Motor neuron (in vitro differentiated cells): ENCODE results near the gene FAAP100. TPM values are rescaled to one million over a fixed set of nuclear protein-coding genes. Genes with fewer than 3 reads are reported as not detected.
A peak's percentile ranks its signal among the peaks of the same experiment; 100 is the strongest.

ENCODE experiments used
- ATAC-seq, 8 experiments: fragments of 200-7000 bp; cut with Tn5 transposase; replicated peaks in 6 of 8; 2 replicates each; pipeline ENCODE4 v1.8.0; 2021; ENCODE audit warnings: mild to moderate bottlenecking in 8 of 8, moderate library complexity in 8 of 8
- H3K27ac ChIP-seq, 2 donors: fragments of 250-450 bp; sonication (Bioruptor Pico); 2 replicates each; pipeline ENCODE4 v1.9.0; 2021; ENCODE audit warnings: antibody characterized with exemption in 2 of 2, mild to moderate bottlenecking in 2 of 2, moderate library complexity in 1 of 2
- H3K4me1 ChIP-seq, 2 donors: fragments of 250-450 bp; sonication (Bioruptor Pico); replicated peaks in 1 of 2; 2 replicates each; pipeline ENCODE4 v1.6.1; 2021; ENCODE audit warnings: antibody characterized with exemption in 2 of 2, mild to moderate bottlenecking in 2 of 2, moderate library complexity in 1 of 2
- H3K4me3 ChIP-seq, 5 donors: fragments of 250-450 bp; sonication (Bioruptor Pico); 2 replicates each; pipeline ENCODE4 v1.9.0; 2021; ENCODE audit warnings: antibody characterized with exemption in 5 of 5, mild to moderate bottlenecking in 5 of 5, moderate library complexity in 4 of 5
- WGBS, 10 experiments: fragments of 450-650 bp; shearing (Covaris generic); methylation state at CpG; one replicate each; pipeline ENCODE4 v1.0.0; 2022; 5-methylcytosine and 5-hydroxymethylcytosine counted together
- in situ Hi-C, 9 experiments: fragments of 400-800 bp; cut with MboI; loops; one replicate each; pipeline ENCODE4 v1.15.0; 2021; ENCODE audit warnings: low sequenced_read_pairs in 9 of 9, low pct_unique_long_range_greater_than_20kb in 2 of 9; ENCODE audit not compliant: unreplicated experiment in 9 of 9
- total RNA-seq, 8 experiments: library from RNA; unstranded; fragments of 300-600 nt; gene quantifications; 2 replicates each; pipeline versions ENCODE4 v1.2.3 to v1.2.4, GENCODE V29; 2022

The FAAP100 gene
- total RNA-seq, 8 experiments from 2014 or later = 13.9 to 34.9 (median 22.8) TPM

DNA sequence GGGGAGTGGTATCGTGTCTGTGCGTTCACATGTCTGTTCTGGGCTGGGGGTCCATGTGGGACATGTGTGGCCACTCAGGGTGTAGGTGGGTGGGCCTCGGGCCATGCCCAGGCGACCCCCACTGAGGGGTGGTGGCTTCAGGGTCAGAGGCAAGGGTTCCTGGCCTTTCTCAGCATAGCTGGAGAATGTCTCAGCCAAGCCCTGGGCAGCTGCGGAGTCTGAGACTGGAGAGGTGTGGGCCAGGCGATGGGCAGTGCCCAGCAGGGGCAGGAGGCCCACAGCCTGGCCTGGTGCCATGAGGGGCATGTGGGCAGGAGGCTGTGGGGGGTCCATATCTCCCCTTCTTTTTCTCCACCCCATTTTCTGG lies 22.7 kb downstream of the FAAP100 start:
- no peak overlapping the region for H3K27ac ChIP-seq
- H3K4me1 ChIP-seq = no peaks in the 10 kb centered on the region
- 0% methylated on average over 1 of the region's 6 CpGs; no CpG with 5 or more reads in 9 of the 10 experiments for WGBS, 10 experiments
- peak in 1 of 8 experiments; percentile 4 for ATAC-seq
- no peak overlapping the region for H3K4me3 ChIP-seq
- in situ Hi-C loops = no loop called here

DNA sequence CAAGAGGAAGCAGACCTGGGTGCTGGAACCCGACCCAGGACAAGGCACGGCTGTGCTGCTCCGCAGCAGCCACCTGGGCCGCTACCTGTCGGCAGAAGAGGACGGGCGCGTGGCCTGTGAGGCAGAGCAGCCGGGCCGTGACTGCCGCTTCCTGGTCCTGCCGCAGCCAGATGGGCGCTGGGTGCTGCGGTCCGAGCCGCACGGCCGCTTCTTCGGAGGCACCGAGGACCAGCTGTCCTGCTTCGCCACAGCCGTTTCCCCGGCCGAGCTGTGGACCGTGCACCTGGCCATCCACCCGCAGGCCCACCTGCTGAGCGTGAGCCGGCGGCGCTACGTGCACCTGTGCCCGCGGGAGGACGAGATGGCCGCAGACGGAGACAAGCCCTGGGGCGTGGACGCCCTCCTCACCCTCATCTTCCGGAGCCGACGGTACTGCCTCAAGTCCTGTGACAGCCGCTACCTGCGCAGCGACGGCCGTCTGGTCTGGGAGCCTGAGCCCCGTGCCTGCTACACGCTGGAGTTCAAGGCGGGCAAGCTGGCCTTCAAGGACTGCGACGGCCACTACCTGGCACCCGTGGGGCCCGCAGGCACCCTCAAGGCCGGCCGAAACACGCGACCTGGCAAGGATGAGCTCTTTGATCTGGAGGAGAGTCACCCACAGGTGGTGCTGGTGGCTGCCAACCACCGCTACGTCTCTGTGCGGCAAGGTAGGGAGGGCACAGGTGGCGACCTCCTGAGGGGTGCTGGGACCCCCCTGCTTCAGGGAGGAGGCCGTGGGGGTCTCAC lies 23.3 kb downstream of the FAAP100 start:
- in situ Hi-C loops = no loop called here
- no peak for ATAC-seq

DNA sequence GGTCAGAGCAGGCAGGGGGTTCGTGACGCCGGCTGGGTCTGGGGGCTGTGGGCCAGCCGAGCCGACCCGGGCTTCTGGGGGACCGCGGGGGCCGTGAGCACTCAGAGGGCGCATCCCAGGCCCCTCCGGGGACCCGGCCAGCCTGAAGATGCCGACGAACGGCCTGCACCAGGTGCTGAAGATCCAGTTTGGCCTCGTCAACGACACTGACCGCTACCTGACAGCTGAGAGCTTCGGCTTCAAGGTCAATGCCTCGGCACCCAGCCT lies 23.8 kb downstream of the FAAP100 start:
- Histone ChIP-seq H3K4me1 (peaks cover 5 to 6% of the 10 kb centered on the region in 2 donors), H3K27ac (no peak overlapping the region), H3K4me3 (no peak overlapping the region)
- no CpG with 5 or more reads among the region's 20 CpGs for WGBS, 10 experiments
- in situ Hi-C loops = no loop called here
- ATAC-seq = no peak

More for the DNA sequence above, 23.3 kb downstream of the FAAP100 start:
- H3K27ac ChIP-seq = no peak overlapping the region
- no peak overlapping the region for H3K4me3 ChIP-seq
- WGBS, 10 experiments = 80 to 100% (median 82%) methylated on average over 1 to 10 of the region's 62 CpGs; no CpG with 5 or more reads in 4 of the 10 experiments
- H3K4me1 ChIP-seq = peaks cover 0 to 1% of the 10 kb centered on the region in 2 donors

DNA sequence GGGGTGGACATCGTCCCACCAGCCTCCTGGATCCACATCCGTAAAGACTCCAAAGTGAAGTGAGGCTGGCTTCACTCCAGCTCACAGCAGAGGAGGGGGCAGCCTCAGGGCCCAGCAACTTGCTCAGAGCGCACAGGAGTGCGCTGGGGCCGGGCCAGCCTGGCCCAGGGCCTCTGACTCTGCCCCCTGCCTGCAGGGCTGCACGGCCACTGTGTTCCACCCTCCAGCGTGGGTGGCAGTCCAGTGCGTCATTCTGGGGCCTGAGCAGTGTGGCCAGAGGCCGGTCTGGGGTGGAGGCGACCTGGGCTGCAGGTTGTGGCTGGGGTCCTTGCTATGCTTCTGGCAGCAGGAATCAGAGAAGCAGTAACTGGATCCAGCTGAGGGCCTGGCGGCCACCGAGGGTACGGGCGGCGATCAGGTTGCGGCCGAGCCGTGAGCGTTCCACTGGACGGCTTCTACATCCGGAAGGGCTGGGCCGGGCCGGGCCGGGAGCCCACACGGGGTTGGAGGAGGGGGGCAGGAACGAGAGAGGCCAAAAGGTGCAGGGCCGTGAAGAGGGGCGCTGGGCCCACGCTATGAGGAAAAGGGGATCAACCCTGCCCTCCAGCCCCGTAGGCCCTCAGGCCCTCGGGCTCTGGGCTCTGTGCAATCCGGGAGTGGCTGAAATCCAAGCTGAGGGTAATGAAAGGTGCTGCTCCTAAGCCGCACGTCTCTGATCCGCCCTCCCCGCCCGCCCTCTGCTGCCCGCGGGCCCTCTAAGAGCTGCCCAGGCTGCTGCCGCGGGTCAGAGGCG lies 24.4 kb downstream of the FAAP100 start, which contains the start of gene FSCN2:
Gene FSCN2, plus strand, starts transcription at position 787 of the 793 bp plus-strand sequence. CDS start 155 bp downstream, outside the sequence.
- in situ Hi-C loops = no loop called here
- peak in 5 of 8 experiments; percentile 14 to 80 (median 61) for ATAC-seq
- no peak within 1 kb of the TSS for H3K4me3 ChIP-seq
- H3K27ac ChIP-seq = no peak within 1 kb of the TSS
- 0 to 90% (median 40%) methylated on average over 1 to 4 of the region's 42 CpGs; no CpG with 5 or more reads in 5 of the 10 experiments for WGBS, 10 experiments
- H3K4me1 ChIP-seq = peaks cover 10 to 11% of the 10 kb centered on the region in 2 donors

DNA sequence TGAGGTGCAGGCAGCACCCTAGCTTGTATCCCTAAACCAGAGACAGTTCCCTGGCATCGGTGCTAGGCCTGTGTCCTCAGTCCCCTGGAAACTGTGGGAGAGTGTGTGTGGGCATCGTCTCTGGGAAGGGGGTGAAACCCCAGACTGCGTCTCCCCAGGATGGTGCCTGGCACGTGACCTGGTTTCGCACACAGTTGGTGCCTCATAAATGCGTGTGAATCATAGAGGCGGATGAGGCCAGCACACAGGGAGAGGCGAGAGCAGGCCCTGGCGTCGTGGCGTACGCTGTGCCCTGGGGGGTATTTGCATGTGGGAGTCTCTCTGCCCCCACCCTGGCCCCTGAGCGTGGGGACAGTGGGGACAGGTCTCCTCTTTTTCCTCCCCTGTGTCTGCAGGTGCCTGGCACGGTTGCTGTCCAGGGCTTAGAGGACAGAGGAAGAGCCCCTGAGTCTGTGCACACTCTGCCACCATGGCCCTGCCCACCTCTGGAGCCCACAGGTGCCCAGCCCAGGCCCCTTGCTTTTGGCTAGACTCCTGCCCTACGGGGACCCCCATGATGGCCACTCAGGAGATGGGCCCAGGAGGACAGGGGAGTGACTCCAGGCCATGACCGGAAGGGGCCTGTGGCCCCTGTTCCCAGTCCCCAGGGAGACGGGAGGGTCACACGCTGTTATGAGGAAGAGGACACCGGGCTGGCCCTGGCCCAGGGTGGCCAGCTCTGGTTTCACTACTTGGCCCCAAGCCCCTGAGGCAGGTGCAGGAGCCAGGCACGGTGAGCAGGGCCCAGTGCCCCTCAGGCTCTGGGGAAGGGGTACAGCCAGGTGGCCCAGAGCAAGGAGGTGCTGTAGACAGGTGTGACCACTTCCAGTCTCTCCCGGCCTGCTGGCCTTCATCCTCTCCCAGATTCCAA lies 25.2 kb downstream of the FAAP100 start:
- no peak for ATAC-seq
- in situ Hi-C loops = no loop called here
- H3K4me1 ChIP-seq = peaks cover 11 to 13% of the 10 kb centered on the region in 2 donors
- no peak overlapping the region for H3K27ac ChIP-seq
- WGBS, 10 experiments = 100% methylated on average over 1 to 3 of the region's 21 CpGs; no CpG with 5 or more reads in 5 of the 10 experiments
- H3K4me3 ChIP-seq = no peak overlapping the region

DNA sequence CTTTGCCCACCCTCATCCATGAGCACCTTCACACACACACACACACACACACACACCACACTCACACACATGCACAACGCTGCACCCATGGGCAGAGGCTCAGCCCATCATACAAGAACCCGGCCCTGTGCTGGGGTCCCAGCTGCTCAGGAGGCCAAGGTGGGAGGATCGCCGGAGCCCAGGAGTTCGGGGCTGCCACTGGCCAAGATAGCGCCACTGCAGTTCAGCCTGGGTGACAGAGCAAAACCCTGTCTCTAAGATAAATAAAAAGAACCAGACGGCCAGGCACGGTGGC lies 27.3 kb downstream of the FAAP100 start:
- WGBS, 10 experiments = 50 to 90% (median 80%) methylated on average over 1 to 4 of the region's 8 CpGs; no CpG with 5 or more reads in 5 of the 10 experiments
- Histone ChIP-seq H3K4me1 (peaks cover 15 to 18% of the 10 kb centered on the region in 2 donors), H3K27ac (no peak overlapping the region), H3K4me3 (no peak overlapping the region)
- in situ Hi-C loops = loop anchor here in 1 of 9 experiments (25.0 kb wide), 1 partner anchor 263 kb away; no protein-coding TSS in a partner anchor
- no peak for ATAC-seq

DNA sequence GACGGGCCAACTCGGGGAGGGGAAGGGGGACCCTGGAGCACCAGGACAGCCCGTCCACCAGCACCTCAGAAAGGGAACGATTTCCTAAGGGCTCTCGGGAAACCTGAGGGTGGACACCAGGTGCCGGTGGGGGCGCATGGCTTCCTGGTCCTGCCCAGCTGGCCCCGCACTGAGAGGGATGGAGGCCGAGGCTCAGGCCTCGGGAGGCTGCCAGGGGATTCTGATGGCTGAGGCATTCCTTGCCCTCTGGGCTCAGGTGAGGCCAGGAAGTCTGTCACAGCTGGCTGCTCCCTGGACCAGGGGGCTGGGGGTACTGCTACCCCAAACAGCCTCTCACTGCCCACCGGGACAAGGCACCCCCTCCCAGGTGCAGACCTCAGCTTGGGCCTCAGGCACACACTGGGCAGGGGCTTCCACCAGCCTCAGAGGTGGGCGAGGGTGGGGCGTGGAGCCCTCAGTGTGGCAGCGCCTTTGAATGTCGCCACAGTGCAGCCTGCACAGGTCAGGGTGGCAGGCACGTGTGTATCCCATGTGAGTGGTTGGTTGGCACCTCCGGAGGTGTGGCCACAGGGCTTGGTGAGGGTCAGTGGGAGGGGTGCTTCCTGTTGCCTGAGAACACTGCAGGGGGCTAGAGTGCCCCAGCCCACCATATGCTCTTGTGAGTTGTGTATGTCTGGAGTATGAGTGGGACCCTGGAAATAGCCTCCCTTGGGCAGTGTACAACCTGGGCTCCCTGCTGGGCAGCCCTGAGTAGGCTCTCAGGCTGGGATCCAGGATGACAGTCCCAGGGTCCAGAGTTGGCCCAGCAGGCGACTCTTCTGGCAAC lies 27.9 kb downstream of the FAAP100 start:
- Histone ChIP-seq H3K4me1 (peaks cover 21 to 24% of the 10 kb centered on the region in 2 donors), H3K27ac (no peak overlapping the region), H3K4me3 (no peak overlapping the region)
- no CpG with 5 or more reads among the region's 18 CpGs for WGBS, 10 experiments
- in situ Hi-C loops = loop anchor here in 1 of 9 experiments (25.0 kb wide), 1 partner anchor 262 kb away; no protein-coding TSS in a partner anchor
- no peak for ATAC-seq

DNA sequence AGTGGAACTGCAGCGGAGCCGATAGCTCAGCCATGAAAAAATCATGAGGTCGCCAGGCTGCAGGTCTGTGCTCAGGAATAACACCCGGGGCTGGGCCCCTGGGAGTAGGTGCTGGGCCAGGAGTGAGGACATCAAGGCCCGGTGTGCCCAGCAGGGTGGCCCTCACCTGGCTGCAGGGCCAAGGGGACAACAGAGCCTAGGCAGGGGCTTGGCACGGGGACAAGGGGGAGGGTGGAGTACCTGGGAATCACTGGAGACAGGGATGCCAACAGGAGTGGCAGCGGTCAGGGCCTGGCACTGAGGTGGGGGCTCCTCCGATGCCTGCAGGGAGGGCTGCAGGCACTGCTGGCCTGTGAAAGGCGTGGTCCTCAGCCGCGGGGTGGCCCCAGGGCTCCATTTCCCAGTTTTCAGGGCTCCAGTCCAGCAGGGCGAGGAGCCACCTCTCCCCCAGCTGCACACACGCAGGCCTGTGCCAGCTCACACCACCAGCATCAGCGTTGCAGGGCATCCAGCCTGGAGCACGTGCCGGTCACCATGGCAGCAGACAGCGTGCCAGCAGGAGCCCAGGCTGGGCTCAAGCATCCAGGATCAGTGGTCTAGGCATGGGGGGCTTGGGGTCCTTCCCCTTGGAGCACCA lies 28.6 kb downstream of the FAAP100 start:
- Histone ChIP-seq H3K4me3 (no peak overlapping the region), H3K27ac (no peak overlapping the region), H3K4me1 (peaks cover 28 to 31% of the 10 kb centered on the region in 2 donors)
- peak in 6 of 8 experiments; percentile 2 to 52 (median 6) for ATAC-seq
- in situ Hi-C loops = loop anchor here in 1 of 9 experiments (25.0 kb wide), 1 partner anchor 261 kb away; no protein-coding TSS in a partner anchor
- 0% methylated on average over 1 of the region's 17 CpGs; no CpG with 5 or more reads in 9 of the 10 experiments for WGBS, 10 experiments

DNA sequence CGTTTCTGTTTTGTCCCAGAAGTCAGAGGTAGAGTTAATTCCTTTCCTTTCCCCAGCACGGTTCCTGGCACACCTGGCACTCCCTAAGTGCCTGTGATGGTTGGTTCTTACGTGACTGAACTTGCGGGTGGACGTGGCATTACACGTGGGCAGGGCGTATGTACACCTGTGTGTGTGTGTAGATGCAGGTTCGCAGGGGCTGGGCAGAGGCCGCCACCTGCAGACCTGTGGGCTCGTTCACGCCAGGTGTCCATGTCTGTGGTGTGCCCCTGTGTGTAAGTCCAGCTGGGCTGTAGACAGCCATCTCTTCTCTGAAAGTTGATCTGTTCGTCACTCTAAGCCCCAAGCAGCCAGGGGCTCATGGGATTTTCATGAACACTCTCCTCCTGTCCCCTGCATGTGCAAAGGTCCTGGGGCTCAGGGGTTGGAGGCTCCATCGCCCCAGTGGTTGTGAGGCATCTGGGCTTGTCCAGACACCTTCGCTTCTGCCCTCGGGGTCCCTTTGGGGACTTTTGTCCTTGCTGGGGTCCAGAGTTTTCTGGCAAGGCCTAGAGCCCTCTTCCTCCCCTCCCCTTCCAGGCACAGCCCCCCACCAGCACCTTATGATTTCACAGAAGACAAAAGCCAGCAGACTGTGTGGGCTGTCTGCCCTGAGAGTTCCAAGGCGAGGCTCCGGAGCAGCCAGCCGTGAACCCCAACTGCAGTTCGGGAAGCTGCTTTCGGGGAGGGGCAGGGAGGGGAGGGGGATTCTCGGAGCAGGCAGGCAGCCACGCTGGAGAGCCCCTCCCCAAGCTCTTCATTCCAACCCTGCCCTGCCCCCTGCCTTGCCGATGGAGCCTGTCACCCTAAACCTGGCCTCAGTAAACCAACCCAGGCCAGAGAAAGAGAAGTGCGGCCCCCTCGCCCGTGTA lies 29.4 kb downstream of the FAAP100 start:
- no peak overlapping the region for H3K4me3 ChIP-seq
- in situ Hi-C loops = loop anchor here in 1 of 9 experiments (25.0 kb wide), 1 partner anchor 260 kb away; no protein-coding TSS in a partner anchor
- peak in 6 of 8 experiments; percentile 35 to 66 (median 50) for ATAC-seq
- WGBS, 10 experiments = 76 to 100% (median 93%) methylated on average over 2 to 12 of the region's 26 CpGs; no CpG with 5 or more reads in 4 of the 10 experiments
- H3K4me1 ChIP-seq = peaks cover 36 to 38% of the 10 kb centered on the region in 2 donors
- H3K27ac ChIP-seq = no peak overlapping the region

DNA sequence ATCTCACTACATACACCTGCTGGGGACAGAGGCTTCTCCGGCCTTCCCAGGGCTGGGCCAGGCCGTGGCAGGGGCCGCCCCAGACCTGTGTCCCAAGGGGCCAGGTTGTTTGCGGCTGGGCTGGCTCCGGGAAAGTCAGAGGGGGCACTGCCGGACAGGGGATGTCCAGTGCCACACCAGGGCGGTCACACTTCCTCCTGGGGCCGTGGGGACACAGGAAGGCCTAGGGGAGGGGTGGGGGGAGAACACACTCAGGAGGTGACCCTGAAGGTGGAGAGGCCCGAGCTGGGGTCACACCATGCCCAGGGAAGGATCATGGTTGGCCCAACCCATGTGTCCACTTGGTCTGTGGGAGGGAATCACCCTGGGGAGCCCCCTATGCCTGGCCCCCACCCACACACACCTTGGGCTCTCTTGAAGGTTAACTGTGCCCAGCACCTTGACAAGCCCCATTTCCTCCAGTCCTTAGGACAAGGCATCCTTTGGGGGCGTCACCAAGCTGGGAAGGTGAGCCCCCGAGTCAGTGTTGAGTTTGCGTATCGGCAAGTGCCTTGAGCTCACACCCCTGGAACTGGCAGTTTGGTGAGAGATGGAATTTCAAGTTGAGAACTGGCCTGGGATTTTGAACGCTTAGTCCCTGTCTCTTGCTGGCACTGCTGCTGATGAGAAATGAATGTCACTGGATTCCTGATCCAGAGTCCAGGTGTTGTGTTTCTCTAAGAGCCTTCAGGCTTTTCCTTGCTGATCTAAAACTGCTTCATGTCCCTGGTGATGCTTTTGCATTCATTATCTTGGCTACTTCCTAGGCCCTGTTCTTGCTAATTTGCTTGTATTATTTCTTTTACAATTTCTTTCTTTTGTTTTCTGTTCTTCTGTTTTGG lies 31.9 kb downstream of the FAAP100 start:
- ATAC-seq = peak in 2 of 8 experiments; percentile 1
- 13 to 98% (median 60%) methylated on average over 1 to 5 of the region's 14 CpGs; no CpG with 5 or more reads in 5 of the 10 experiments for WGBS, 10 experiments
- no peak overlapping the region for H3K27ac ChIP-seq
- H3K4me1 ChIP-seq = peaks cover 43 to 47% of the 10 kb centered on the region in 2 donors
- peak overlapping the region in 2 of 5 donors; percentile 25 to 29 for H3K4me3 ChIP-seq
- in situ Hi-C loops = loop anchor here in 1 of 9 experiments (25.0 kb wide), 1 partner anchor 258 kb away; no protein-coding TSS in a partner anchor
